ENCODE results near the gene HNRNPR. TPM values are rescaled to one million over a fixed set of nuclear protein-coding genes. Genes with fewer than 3 reads are reported as not detected.
A peak's percentile ranks its signal among the peaks of the same experiment; 100 is the strongest.

The HNRNPR gene
- total and polyA plus RNA-seq, 9 of the 15 experiments (the other 6 are each of a cell fraction or from before 2014, with no cell fraction given): 80.9 to 372 (median 301) TPM

GRCh38 chr1:23384312-23385058 lies 40.4 kb upstream of the HNRNPR start (continued):
- TF ChIP-seq ZMIZ1 (IDR thresholded peaks at IDR 0.05; ENCODE audit: low read depth in 2 of 2, low read length in 2 of 2): no peak
- TF ChIP-seq STAT6 (CRISPR knock-in tag; IDR thresholded peaks at IDR 0.05): no peak
- no peak for TF ChIP-seq CBFA2T2 (conservative IDR thresholded peaks at IDR 0.05)
- TF ChIP-seq ETV5 (CRISPR knock-in tag; IDR thresholded peaks at IDR 0.05; ENCODE audit: low read depth): peak; percentile 57; the same call in 1 of the 2 replicates
- no peak for TF ChIP-seq HNRNPL (IDR thresholded peaks at IDR 0.05; ENCODE audit: low read depth, low read length)
- no peak for TF ChIP-seq SUPT5H (IDR thresholded peaks at IDR 0.05)
- TF ChIP-seq RHOXF2B (CRISPR knock-in tag; conservative IDR thresholded peaks at IDR 0.05): no peak
- no peak for TF ChIP-seq SNRNP70 (optimal IDR thresholded peaks at IDR 0.05; ENCODE audit: low read depth, low read length)
- no peak for TF ChIP-seq SIN3B (IDR thresholded peaks at IDR 0.05; ENCODE audit: low read depth)
- TF ChIP-seq RFX1 (IDR thresholded peaks at IDR 0.05): no peak
- TF ChIP-seq SOX6 (IDR thresholded peaks at IDR 0.05): peak; percentile 11; the same call in 1 of the 2 replicates
- TF ChIP-seq GTF2A2 (tag; IDR thresholded peaks at IDR 0.05): no peak
- TF ChIP-seq ARNT (IDR thresholded peaks at IDR 0.05): 0 out of 4 replicates have a peak, but pooled peaks of 1 of the 2 experiments have one; percentile 60
- no peak for TF ChIP-seq BDP1 (IDR thresholded peaks at IDR 0.05; ENCODE audit: insufficient read depth, insufficient read length)
- TF ChIP-seq RBBP5 (IDR thresholded peaks at IDR 0.05; ENCODE audit: borderline replicate concordance, insufficient read depth, low read length, poor library complexity, severe bottlenecking): no peak
- no peak for TF ChIP-seq HDAC6 (IDR thresholded peaks at IDR 0.05; ENCODE audit: low read depth, low read length)
- 0 out of 2 replicates have a peak, but pooled peaks have one; percentile 46 for TF ChIP-seq HLTF (IDR thresholded peaks at IDR 0.05)
- no peak for TF ChIP-seq POLR3G (IDR thresholded peaks at IDR 0.05; ENCODE audit: extremely low read depth, insufficient read length, insufficient replicate concordance)
- no peak for TF ChIP-seq YBX1 (IDR thresholded peaks at IDR 0.05)
- TF ChIP-seq ZNF589 (CRISPR knock-in tag; IDR thresholded peaks at IDR 0.05; ENCODE audit: low read depth): no peak

Data from K562 (cell line).